ENCODE results near the gene TMEM60. TPM values are rescaled to one million over a fixed set of nuclear protein-coding genes. Genes with fewer than 3 reads are reported as not detected.

Gene TMEM60
- polyA plus RNA-seq, 10 donors = 11.2 to 15.5 (median 12.7) TPM

Other genes with a start within 250 kb of the TMEM60 start
- 10 to 100 TPM; 14.4 to 22.8 (median 18.3) TPM for gene RSBN1L, start 102.0 kb downstream of the TMEM60 start, polyA plus RNA-seq (ENCODE audit: insufficient read length in 10 of 10)
- gene PHTF2, start 339 bp upstream of the TMEM60 start, polyA plus RNA-seq (ENCODE audit: insufficient read length in 10 of 10) = 10 to 100 TPM; 17.3 to 26.0 (median 20.7) TPM

Measured in muscle of back (tissue), 10 donors.